PC-3 (cell line): ENCODE measurements around the gene PSMB5. TPM values are rescaled to one million over a fixed set of nuclear protein-coding genes. Genes with fewer than 3 reads are reported as not detected.

Source experiments
- ATAC-seq: fragments of 200-7000 bp; cut with Tn5 transposase; 2 replicates; pipeline ENCODE4 v1.9.1; 2020; ENCODE audit warnings: mild to moderate bottlenecking, moderate library complexity
- BruUV-seq: library from RNA; stranded (reverse); fragments of 400-500 nt; replicated peaks from 2 replicates; lab custom pipeline; 2021; lab: Mats Ljungman, UMichigan
- CTCF ChIA-PET: fragments of 300-600 bp; sonication (Branson Sonifier 250); formaldehyde crosslinking; loops from one replicate; lab custom pipeline; 2022; ENCODE audit warnings: antibody characterized with exemption; lab: Charles Lee
- POLR2A ChIA-PET: fragments of 300-600 bp; sonication (Branson Sonifier 250); formaldehyde crosslinking; loops from one replicate; lab custom pipeline; 2022; ENCODE audit warnings: antibody characterized with exemption; ENCODE audit not compliant: unreplicated experiment; lab: Charles Lee
- DNase-seq: peaks from one replicate; pipeline ENCODE4 v3.0.0-alpha.2; 2015
- H2AFZ ChIP-seq: fragments of 300-600 bp; sonication (generic); 2 replicates; pipeline ENCODE4 v1.6.0; 2016; ENCODE audit warnings: antibody characterized with exemption, low read length
- H3F3A ChIP-seq: fragments of 300-600 bp; sonication (generic); one replicate; pipeline ENCODE4 v1.6.0; 2017; ENCODE audit warnings: antibody characterized with exemption, low read length, control low read depth, mild to moderate bottlenecking; ENCODE audit not compliant: unreplicated experiment
- H3K27ac ChIP-seq: fragments of 300-600 bp; sonication (generic); 2 replicates; pipeline ENCODE4 v1.5.1; 2016; ENCODE audit warnings: mild to moderate bottlenecking, low read length
- H3K27me3 ChIP-seq: fragments of 300-600 bp; sonication (generic); 2 replicates; pipeline ENCODE4 v1.6.1; 2016; ENCODE audit warnings: low read length, mixed read lengths
- H3K36me3 ChIP-seq: fragments of 300-600 bp; sonication (generic); 2 replicates; pipeline ENCODE4 v1.6.1; 2016; ENCODE audit warnings: low read depth, mixed run types, low read length, mixed read lengths
- H3K4me1 ChIP-seq: fragments of 300-600 bp; sonication (generic); 2 replicates; pipeline ENCODE4 v1.5.1; 2016; ENCODE audit warnings: low read length; ENCODE audit not compliant: insufficient read depth
- H3K4me2 ChIP-seq: fragments of 300-600 bp; sonication (generic); 2 replicates; pipeline ENCODE4 v1.6.0; 2016; ENCODE audit warnings: low read length
- H3K4me3 ChIP-seq: fragments of 300-600 bp; sonication (generic); 2 replicates; pipeline ENCODE4 v1.5.1; 2016; ENCODE audit warnings: mild to moderate bottlenecking, low read length, mixed read lengths
- H3K79me2 ChIP-seq: fragments of 300-600 bp; sonication (generic); 2 replicates; pipeline ENCODE4 v1.6.1; 2017; ENCODE audit warnings: low read length, mixed read lengths
- H3K9ac ChIP-seq: fragments of 300-600 bp; sonication (generic); 2 replicates; pipeline ENCODE4 v1.6.0; 2016; ENCODE audit warnings: mild to moderate bottlenecking, low read length
- H3K9me2 ChIP-seq: fragments of 300-600 bp; sonication (generic); replicated peaks from 2 replicates; pipeline ENCODE4 v1.6.1; 2016; ENCODE audit warnings: mixed run types, low read length, mixed read lengths
- H3K9me3 ChIP-seq: fragments of 300-600 bp; sonication (generic); 2 replicates; pipeline ENCODE4 v1.6.1; 2016; ENCODE audit warnings: low read length, mixed read lengths
- H4K20me1 ChIP-seq: fragments of 300-600 bp; sonication (generic); 2 replicates; pipeline ENCODE4 v1.6.1; 2016; ENCODE audit warnings: low read length, mixed read lengths
- EZH2 ChIP-seq: fragments of 300-600 bp; sonication (generic); IDR thresholded peaks from one replicate; pipeline ENCODE4 v1.6.1; 2017; ENCODE audit warnings: antibody characterized with exemption, mild to moderate bottlenecking, low read length; ENCODE audit not compliant: unreplicated experiment
- EZH2phosphoT487 ChIP-seq: fragments of 300-600 bp; sonication (generic); IDR thresholded peaks from 2 replicates; pipeline ENCODE4 v1.6.1; 2018; ENCODE audit warnings: mild to moderate bottlenecking, antibody characterized with exemption, low read length, borderline replicate concordance
- intact Hi-C: fragments of 100-400 bp; cut with micrococcal nuclease; formaldehyde crosslinking; loops from 2 replicates; pipeline ENCODE4 v1.9.0; 2023
- total RNA-seq: library from RNA; depleted of rRNA; stranded (reverse); fragments of >200 nt; gene quantifications from 2 replicates; pipeline ENCODE4 v1.2.3, GENCODE V29; 2014
- TF ChIP-seq, protein P1 (sequence below): fragments of 300-600 bp; sonication (generic); conservative IDR thresholded peaks from 2 replicates; pipeline ENCODE4 v1.5.1; 2017; ENCODE audit warnings: antibody characterized with exemption, low read depth, mild to moderate bottlenecking, low read length

The PSMB5 gene
- total RNA-seq, 1 experiment from 2014 or later, result 424 TPM

DNA sequence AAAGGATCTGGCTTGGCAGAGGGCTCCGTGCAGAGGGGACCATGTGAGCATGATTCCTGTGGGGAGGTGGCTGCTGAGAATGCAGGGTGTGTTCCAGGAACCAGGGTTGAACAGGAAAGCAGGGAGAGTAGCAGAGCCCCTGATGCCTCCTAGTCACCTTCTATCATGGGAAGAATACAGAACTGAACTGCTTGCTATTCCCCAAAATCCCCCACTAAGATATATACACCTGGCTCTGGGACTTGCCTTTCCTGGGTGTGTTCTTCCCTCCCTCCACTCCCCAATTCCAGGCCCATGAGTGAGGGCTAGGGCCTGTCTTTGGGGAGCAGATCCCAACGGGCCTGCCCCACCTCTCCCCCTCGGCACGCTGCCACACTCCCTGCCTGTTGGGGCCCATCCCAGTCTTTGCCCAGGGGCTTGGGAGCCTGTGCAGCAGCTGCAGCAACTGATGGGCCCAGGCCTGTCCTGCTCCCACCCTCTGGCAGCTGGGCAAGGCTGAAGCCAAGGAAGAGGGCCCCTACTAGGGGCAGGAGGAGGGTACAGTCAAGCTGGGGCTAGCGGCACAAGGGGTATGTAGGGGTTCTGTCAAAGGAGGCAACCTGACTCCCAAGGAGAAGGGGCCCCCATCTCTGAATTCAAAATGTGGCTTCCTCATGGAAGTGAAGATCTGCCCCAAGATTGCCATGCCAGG lies 55.6 kb downstream of the PSMB5 start:
- ATAC-seq, result peak; percentile 1; the same call in 1 of the 2 replicates
- Histone ChIP-seq H3K9me3 (no peaks in the 10 kb centered on the region), H3K79me2 (peaks cover 78% of the 10 kb centered on the region), H2AFZ (no peak overlapping the region), H3K4me2 (peak overlapping the region; percentile 85), H3K27me3 (no peaks in the 10 kb centered on the region), H3K36me3 (peaks cover 11% of the 10 kb centered on the region; the same call in 1 of the 2 replicates), H3K9me2 (no peaks in the 10 kb centered on the region), H3K4me3 (peak overlapping the region; percentile 80), H3K4me1 (peaks cover 46% of the 10 kb centered on the region), H3F3A (peaks cover 4% of the 10 kb centered on the region), H4K20me1 (no peaks in the 10 kb centered on the region), H3K27ac (peak overlapping the region; percentile 78), H3K9ac (peak overlapping the region; percentile 41; the same call in 1 of the 2 replicates)
- BruUV-seq, result no TSS peak
- ChIA-PET CTCF (no interaction called here), POLR2A (no interaction called here)
- TF ChIP-seq, protein P1, sequence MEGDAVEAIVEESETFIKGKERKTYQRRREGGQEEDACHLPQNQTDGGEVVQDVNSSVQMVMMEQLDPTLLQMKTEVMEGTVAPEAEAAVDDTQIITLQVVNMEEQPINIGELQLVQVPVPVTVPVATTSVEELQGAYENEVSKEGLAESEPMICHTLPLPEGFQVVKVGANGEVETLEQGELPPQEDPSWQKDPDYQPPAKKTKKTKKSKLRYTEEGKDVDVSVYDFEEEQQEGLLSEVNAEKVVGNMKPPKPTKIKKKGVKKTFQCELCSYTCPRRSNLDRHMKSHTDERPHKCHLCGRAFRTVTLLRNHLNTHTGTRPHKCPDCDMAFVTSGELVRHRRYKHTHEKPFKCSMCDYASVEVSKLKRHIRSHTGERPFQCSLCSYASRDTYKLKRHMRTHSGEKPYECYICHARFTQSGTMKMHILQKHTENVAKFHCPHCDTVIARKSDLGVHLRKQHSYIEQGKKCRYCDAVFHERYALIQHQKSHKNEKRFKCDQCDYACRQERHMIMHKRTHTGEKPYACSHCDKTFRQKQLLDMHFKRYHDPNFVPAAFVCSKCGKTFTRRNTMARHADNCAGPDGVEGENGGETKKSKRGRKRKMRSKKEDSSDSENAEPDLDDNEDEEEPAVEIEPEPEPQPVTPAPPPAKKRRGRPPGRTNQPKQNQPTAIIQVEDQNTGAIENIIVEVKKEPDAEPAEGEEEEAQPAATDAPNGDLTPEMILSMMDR, result no peak
- TF ChIP-seq EZH2 (no peak), EZH2phosphoT487 (no peak)
- DNase-seq, result peak; percentile 32
- intact Hi-C loops, result loop anchor here (10.0 kb wide), 1 partner anchor 326 kb away; the partner anchor contains the start of genes BCL2L2 and PPP1R3E

DNA sequence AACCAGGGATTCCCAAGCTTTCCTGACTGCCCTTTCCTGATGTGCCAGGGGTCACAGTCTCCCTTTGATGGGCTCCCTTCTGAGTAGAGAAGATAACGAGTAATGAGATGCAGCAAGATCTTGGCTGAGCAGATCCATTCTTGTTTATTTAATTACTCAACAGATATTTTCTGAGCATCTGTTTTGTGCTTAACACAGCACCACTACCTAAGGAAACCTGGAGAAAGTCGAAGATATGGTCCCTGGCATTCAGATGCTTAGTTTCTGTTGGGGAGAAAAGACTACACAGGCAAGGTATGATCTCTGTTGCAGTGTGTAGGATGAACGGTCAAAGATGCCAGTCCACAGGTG lies 56.2 kb downstream of the PSMB5 start:
- Histone ChIP-seq H4K20me1 (no peaks in the 10 kb centered on the region), H3K36me3 (peaks cover 16% of the 10 kb centered on the region; the same call in 1 of the 2 replicates), H3K9ac (no peak overlapping the region), H3K4me1 (peaks cover 46% of the 10 kb centered on the region), H2AFZ (no peak overlapping the region), H3K27ac (peak overlapping the region; percentile 78), H3F3A (peaks cover 7% of the 10 kb centered on the region), H3K27me3 (no peaks in the 10 kb centered on the region), H3K4me3 (peak overlapping the region; percentile 80), H3K4me2 (peak overlapping the region; percentile 85), H3K9me2 (no peaks in the 10 kb centered on the region), H3K9me3 (no peaks in the 10 kb centered on the region), H3K79me2 (peaks cover 76% of the 10 kb centered on the region)
- ChIA-PET POLR2A (interaction anchor here (0.6 kb wide), 1 partner anchor 8 kb away, joined by 16 read pairs; no protein-coding TSS in a partner anchor), CTCF (interaction anchor here (2.4 kb wide), 1 partner anchor 8 kb away, joined by 11 read pairs; no protein-coding TSS in a partner anchor)
- intact Hi-C loops, result loop anchor here (10.0 kb wide), 1 partner anchor 326 kb away; the partner anchor contains the start of genes BCL2L2 and PPP1R3E
- no peak for ATAC-seq
- TF ChIP-seq EZH2phosphoT487, result no peak
- TF ChIP-seq, protein P1, result no peak
- TF ChIP-seq EZH2, result no peak
- DNase-seq, result peak; percentile 51
- no TSS peak for BruUV-seq
